Measurements from ENCODE around the gene SHROOM4. TPM values are rescaled to one million over a fixed set of nuclear protein-coding genes. Genes with fewer than 3 reads are reported as not detected.

SHROOM4 gene
- total and polyA plus RNA-seq, 9 of the 15 experiments (the other 6 are each of a cell fraction or from before 2014, with no cell fraction given): not detected

DNA sequence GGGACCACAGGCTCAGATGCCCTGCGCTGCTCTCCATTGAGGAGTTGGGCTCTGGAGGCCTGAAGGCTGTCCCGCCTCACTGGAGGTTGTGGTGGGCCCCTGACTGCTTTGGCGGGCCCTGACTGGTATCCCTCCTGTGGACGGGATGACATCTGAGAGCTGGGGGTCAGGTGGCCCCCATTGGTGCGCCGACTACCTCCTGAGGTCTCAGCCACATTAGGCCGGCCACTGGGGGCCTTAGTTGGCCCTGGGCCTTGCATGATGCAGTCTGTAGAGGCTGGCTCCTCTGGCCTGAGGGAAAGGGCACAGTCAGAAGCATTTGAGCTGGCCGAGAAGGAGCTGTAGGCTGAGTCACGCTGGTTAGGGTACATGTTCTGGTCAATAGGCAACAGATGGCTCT, 178.8 kb downstream of the SHROOM4 start (continued):
- TF ChIP-seq, protein P1, sequence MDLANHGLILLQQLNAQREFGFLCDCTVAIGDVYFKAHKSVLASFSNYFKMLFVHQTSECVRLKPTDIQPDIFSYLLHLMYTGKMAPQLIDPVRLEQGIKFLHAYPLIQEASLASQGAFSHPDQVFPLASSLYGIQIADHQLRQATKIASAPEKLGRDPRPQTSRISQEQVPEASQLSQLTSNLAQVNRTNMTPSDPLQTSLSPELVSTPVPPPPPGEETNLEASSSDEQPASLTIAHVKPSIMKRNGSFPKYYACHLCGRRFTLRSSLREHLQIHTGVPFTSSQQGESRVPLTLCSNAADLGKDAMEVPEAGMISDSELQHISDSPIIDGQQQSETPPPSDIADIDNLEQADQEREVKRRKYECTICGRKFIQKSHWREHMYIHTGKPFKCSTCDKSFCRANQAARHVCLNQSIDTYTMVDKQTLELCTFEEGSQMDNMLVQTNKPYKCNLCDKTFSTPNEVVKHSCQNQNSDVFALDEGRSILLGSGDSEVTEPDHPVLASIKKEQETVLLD (IDR thresholded peaks at IDR 0.05): no peak
- no peak for TF ChIP-seq FOXK2 (conservative IDR thresholded peaks at IDR 0.05 in 1 of 2, IDR thresholded peaks at IDR 0.05 in 1 of 2; ENCODE audit: low read depth in 2 of 2)
- TF ChIP-seq, protein P2, sequence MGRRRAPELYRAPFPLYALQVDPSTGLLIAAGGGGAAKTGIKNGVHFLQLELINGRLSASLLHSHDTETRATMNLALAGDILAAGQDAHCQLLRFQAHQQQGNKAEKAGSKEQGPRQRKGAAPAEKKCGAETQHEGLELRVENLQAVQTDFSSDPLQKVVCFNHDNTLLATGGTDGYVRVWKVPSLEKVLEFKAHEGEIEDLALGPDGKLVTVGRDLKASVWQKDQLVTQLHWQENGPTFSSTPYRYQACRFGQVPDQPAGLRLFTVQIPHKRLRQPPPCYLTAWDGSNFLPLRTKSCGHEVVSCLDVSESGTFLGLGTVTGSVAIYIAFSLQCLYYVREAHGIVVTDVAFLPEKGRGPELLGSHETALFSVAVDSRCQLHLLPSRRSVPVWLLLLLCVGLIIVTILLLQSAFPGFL (CRISPR knock-in tag; IDR thresholded peaks at IDR 0.05): no peak
- no peak for TF ChIP-seq ZEB2 (IDR thresholded peaks at IDR 0.05)
- TF ChIP-seq JUND (IDR thresholded peaks at IDR 0.05; ENCODE audit: borderline replicate concordance, low read depth, low read length): no peak
- TF ChIP-seq JUND (tag; IDR thresholded peaks at IDR 0.05; ENCODE audit: borderline replicate concordance, low read depth, low read length): no peak
- no peak for TF ChIP-seq MXI1 (IDR thresholded peaks at IDR 0.05; ENCODE audit: low read depth, low read length)

DNA sequence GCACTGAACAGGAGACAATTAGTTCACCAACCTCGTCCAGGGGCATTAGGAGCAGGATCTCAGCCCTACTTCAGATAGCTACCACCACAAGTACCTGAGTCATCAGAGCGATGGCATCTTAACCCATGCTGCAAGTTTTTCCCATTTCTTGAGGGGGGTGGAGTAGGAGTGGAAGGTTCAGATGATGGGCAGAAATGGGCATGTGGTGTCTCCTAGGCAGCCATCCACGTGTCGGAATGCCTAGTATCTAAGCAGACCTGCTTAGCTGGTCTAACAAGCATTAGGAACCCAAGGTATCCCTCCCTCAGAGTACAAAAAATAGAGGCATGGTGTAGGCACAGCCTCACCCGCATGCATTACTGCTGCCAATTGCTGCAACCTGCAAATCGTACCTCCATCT, 184.2 kb downstream of the SHROOM4 start:
- Histone ChIP-seq H3K27me3 (ENCODE audit: control insufficient read depth in 2 of 2, insufficient read depth in 2 of 2, low read length in 2 of 2) (no peaks in the 10 kb centered on the region; a peak in 1 of 5 replicates), H4K20me1 (replicated peaks; ENCODE audit: control insufficient read depth, insufficient read depth, low read length) (no peaks in the 10 kb centered on the region; the same call in 1 of the 2 replicates), H3K4me2 (ENCODE audit: insufficient read depth, low read length) (no peak overlapping the region), H3K4me3 (no peak overlapping the region), H3K9me3 (replicated peaks; ENCODE audit: control insufficient read depth, insufficient read depth, low read depth, low read length) (no peaks in the 10 kb centered on the region), H2AFZ (ENCODE audit: low read depth, low read length) (no peak overlapping the region), H3K27ac (ENCODE audit: extremely low read depth, low read depth, low read length) (no peak overlapping the region), H3K36me3 (ENCODE audit: control insufficient read depth, insufficient read depth, low read length) (no peaks in the 10 kb centered on the region), H3K9ac (ENCODE audit: insufficient read depth in 1 of 2, low read depth in 2 of 2, low read length in 2 of 2) (no peak overlapping the region), H3K4me1 (replicated peaks in 1 of 2; ENCODE audit: control insufficient read depth in 2 of 2, insufficient read depth in 2 of 2, low read length in 2 of 2) (no peaks in the 10 kb centered on the region), H3K79me2 (ENCODE audit: control insufficient read depth, insufficient read depth, low read length) (no peaks in the 10 kb centered on the region), H3K9me1 (ENCODE audit: control insufficient read depth, insufficient read depth, low read length) (no peaks in the 10 kb centered on the region)
- CTCF ChIA-PET (ENCODE audit: low intra/inter-chr PET ratio): no interaction called here
- ATAC-seq (no peak), FAIRE-seq (no peak), DNase-seq (ENCODE audit: extremely low read depth in 1 of 4, low spot score in 3 of 4) (no peak)
- in situ Hi-C loops (cut with MboI): no loop called here
- intact Hi-C loops (cut with micrococcal nuclease): no loop called here
- 0% methylated on average over 6 of the region's 6 CpGs for WGBS (ENCODE audit: insufficient coverage, low coverage, missing lambda C conversion rate)
- TF ChIP-seq NFE2 (IDR thresholded peaks at IDR 0.05; ENCODE audit: low read depth): no peak
- no peak for TF ChIP-seq HNRNPL (IDR thresholded peaks at IDR 0.05; ENCODE audit: low read depth, low read length)
- no peak for TF ChIP-seq HOXB6 (CRISPR knock-in tag; IDR thresholded peaks at IDR 0.05; ENCODE audit: borderline replicate concordance)
- TF ChIP-seq, protein P3, sequence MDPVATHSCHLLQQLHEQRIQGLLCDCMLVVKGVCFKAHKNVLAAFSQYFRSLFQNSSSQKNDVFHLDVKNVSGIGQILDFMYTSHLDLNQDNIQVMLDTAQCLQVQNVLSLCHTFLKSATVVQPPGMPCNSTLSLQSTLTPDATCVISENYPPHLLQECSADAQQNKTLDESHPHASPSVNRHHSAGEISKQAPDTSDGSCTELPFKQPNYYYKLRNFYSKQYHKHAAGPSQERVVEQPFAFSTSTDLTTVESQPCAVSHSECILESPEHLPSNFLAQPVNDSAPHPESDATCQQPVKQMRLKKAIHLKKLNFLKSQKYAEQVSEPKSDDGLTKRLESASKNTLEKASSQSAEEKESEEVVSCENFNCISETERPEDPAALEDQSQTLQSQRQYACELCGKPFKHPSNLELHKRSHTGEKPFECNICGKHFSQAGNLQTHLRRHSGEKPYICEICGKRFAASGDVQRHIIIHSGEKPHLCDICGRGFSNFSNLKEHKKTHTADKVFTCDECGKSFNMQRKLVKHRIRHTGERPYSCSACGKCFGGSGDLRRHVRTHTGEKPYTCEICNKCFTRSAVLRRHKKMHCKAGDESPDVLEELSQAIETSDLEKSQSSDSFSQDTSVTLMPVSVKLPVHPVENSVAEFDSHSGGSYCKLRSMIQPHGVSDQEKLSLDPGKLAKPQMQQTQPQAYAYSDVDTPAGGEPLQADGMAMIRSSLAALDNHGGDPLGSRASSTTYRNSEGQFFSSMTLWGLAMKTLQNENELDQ (CRISPR knock-in tag; IDR thresholded peaks at IDR 0.05; ENCODE audit: borderline replicate concordance): no peak
- no peak for TF ChIP-seq CC2D1A (IDR thresholded peaks at IDR 0.05)
- TF ChIP-seq GATAD2A (IDR thresholded peaks at IDR 0.05): no peak
- no peak for TF ChIP-seq STAG1 (CRISPR knock-in tag; IDR thresholded peaks at IDR 0.05; ENCODE audit: borderline replicate concordance)
- no peak for TF ChIP-seq ZFP1 (CRISPR knock-in tag; IDR thresholded peaks at IDR 0.05)
- POLR2A ChIA-PET: interaction anchor here (0.9 kb wide), 1 partner anchor 14 kb away, joined by 3 read pairs; no protein-coding TSS in a partner anchor
- BruUV-seq (replicated peaks): no TSS peak

Data from K562 (cell line).